Right hindlimb (tissue), 1 donor: ENCODE data around the gene ZCWPW1.
"Not testable (repeated sequence)": the region's sequence is repeated elsewhere in the genome, so short reads cannot be mapped to it uniquely, and the experiment has no call there.

Experiments
- DNase-seq: peaks from one replicate; pipeline ENCODE4 v3.0.0-alpha.2; 2018

Gene ZCWPW1

DNA sequence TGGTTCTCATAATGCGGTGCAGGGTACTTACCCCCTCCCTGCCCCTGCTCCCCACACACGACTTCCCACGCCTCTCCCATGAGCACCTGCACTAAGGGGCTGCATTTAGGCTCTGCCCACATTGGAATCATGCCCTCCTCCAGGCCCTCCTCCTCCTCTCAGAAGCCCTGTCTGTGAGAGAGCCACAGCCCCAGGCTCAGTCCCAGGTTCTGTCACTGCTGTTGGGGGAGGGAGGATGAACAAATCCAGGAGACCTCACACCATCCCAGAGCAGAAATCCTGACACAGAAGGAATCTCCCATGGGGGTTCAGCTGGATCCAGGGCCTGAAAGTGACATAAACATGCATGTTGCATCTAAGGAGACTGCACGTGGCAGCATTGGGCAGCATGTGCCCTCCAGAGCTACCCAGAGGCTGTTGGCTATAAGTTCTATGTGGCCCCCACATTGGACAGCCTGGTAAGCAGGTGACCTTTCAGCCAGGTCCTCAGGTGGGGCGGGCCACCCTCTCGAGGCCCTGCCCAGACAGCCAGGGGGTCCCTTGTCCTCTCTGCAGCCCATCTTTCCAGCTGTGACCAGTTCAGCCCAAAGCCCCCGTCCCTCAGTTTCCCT lies 56.8 kb downstream of the ZCWPW1 start:
- DNase-seq = no peak

DNA sequence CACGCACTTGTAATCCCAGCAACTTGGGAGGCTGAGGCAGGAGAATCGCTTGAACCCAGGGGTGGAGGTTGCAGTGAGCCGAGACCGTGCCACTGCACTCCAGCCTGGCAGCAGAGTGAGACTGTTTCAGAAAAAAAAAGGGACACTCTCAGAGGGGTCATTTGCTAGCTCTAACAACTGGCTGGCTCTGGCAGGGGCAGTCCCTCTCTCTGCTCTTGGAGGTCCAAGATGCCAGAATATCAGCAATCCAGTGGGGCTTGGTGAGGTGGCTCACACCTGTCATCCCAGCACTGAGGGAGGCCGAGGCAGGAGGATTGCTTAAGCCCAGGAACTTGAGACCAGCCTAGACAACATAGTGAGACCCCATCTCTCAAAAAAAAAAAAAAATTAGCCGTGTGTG lies 57.8 kb downstream of the ZCWPW1 start:
- DNase-seq = no peak

DNA sequence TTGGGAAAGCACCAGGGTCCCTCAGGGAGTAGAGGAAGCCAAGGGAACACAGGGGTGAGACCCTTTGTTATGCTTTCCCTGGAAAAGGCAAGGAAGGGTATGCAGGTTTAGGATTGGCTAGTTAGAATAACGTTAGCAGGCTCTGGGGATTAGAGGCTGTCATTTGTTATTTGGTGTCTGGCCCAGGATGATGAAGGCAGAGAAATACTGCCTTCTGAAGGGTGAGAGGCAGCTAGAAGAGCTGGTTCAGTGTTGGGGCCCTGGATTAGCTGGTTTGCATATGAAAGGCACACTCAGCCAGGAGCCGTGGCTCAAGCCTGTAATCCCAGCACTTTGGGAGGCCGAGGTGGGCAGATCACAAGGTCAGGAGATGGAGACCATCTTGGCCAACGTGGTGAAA lies 58.2 kb downstream of the ZCWPW1 start:
- DNase-seq = no peak

DNA sequence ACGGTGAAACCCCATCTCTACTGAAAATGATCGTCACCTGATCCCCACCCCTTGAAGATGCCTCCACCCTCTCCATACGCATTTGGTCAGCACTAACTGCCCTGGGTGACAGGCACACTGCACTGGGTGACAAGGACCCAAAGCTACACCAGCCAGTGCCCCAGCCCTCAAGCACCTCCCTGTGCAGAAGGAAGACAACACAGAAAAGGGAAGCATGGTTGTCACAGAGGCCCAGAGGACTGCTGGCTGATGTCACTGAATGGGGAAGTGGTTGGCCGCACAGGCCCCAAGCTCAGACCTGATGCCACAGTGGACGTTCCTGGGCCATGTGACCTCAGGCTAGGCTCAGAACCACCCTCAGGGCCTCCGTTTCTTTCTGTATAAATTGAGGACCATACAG lies 59.4 kb downstream of the ZCWPW1 start:
- DNase-seq = no peak

DNA sequence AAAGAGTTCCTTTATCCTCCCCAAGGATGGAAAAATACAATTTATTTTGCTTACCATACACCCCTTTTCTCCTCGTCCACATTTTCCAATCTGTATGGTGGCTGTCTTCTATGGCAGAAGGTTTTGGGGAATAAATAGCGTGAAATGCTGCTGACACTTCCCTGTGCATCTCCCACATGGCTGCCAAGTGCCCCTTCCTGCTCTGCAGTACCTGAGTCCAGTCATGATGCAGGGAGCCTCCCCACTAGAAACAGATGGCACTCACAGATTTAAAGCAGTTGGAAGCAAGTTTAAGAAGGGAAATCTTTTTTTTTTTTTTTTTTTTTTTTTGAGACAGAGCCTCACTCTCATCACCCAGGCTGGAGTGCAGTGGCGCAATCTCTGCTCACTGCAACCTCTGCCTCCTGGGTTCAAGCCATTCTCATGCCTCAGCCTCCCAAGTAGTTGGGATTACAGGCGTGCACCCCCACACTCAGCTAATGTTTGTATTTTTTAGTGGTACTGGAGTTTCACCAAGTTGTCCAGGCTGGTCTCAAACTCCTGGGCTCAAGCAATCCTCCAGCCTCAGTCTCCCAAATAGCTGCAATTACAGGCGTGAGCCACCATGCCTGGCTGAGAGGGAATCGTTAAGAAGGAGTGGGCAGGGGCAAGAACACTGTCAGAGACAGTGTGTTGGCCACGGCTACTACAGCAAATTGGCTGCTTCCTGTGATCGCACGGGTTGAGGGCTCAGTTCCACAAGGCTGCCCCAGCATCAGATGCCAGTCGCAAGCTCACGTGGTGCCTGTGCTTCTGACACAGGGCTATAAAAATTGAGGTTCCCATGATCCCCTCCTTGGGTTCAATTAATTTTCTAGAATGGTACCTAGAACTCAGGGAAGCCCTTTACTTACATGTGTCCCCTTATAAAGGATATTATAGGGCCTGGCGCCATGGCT lies 60.6 kb downstream of the ZCWPW1 start:
- no peak for DNase-seq

DNA sequence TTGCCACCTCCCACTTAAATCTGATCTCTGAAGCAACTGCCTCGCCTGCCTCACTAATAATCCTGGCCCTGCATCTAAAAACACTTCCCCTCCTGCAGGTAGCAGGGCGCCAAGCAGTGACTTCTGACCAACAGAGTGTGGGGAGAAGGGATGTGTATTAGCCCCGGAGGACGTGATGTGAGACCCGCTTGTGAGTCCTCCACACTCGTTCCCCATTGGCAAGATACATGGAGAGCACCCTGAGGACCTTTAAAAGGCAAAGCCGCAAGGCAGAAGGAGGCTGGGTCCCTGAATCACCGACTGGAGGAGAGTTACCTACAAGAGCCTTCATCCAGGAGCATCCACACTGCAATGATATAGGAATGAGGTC lies 61.3 kb downstream of the ZCWPW1 start:
- DNase-seq = no peak

DNA sequence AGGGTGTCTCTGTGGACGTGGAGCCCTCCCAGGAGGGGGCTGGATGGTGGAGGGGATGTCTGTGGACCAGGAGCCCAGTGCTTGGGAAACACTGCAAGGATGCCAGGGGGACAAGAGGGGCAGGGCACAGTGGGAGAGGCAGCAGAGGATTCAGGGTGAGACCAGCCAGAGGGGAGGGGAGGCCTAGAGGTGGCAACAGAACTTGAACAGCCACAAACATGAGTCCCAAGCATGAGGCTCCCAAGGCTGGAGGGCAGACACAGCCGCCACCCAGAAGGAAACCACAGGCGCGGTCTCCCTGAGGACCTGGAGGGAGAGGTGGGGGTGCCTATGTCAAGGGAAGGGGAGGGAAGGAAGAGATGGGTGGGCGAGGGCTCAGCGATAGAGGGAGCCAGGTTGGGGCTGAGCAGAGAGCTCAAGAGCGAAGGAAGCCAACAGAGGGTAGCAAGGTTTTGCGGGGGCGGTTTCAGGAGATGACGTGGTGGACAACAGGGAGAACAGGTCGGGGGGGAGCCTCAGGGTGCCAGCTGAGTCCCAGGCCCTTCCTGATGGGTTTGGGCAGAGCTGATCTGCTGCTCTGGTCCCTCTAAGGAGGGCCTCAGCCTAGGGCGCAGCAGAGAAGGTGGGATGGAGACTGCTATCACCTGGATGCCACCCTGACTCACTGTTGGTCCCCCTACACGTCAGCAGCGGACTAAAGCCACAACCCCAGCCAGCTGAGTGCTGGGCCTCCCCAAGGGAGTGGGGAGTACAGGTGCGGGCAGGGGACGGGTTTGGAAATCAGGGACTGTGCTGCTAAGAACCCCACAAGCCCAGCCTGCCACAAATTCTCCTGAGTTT lies 61.9 kb downstream of the ZCWPW1 start:
- DNase-seq = no peak

DNA sequence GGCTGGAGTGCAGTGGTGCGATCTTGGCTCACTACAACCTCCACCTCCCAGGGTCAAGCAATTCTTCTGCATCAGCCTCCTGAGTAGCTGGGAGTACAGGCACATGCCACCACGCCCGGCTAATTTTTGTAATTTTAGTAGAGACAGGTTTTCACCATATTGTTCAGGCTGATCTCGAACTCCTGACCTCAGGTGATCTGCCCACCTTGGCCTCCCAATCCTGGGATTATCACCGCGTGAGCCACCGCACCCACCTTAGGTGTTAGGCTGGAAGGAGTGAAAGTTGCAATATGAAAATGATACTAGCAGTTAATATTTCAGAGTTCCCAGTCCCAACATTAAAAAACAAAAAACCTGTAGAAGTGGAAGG lies 62.5 kb downstream of the ZCWPW1 start:
- DNase-seq = not testable (repeated sequence)

DNA sequence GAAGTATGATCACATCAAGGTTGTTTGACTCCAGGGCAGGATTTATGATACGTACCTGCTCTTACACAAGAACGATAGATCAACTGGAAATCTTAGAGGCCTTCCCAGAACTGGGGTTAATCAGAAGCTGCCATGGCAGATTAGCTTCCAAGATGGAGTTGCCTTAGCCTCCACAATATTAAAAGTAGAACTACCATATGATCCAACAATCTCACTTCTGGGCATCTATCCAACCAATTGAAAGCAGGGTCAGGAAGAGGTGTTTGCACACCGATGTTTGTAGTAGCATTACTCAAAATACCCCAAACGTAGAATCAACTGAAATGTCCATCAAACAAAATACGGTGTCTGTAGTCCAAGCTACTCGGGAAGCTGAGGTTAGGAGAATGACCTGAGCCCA lies 64.0 kb downstream of the ZCWPW1 start:
- DNase-seq = no peak

DNA sequence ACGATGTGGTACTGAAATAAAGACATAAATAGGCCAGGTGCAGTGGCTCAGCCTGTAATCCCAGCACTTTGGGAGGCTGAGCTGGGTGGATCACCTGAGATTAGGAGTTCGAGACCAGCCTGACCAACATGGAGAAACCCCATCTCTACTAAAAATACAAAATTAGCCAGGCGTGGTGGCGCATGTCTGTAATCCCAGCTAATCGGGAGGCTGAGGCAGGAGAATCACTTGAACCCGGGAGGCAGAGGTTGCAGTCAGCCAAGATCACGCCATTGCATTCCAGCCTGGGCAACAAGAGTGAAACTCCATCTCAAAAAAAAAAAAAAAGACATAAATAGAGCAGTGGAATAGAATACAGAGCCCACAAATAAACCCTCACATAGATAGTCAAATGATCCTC lies 64.7 kb downstream of the ZCWPW1 start:
- not testable (repeated sequence) for DNase-seq

DNA sequence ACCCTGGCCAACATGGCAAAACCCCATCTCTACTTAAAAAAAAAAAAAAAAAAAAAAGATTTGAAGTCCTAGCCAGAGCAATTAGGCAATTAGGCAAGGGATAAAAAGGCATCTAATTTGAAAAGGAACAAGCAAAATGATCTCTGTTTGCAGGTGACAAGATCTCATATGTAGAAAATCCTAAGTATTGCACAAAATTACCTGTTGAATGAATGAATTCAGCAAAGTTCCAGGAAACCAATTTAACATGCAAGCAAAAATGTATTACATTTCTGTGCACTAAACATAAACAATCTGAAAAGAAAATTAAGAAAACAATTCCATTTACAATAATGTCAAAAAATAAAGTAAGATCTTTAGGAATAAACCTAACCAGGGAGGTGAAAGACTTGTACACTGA lies 65.4 kb downstream of the ZCWPW1 start:
- no peak for DNase-seq

DNA sequence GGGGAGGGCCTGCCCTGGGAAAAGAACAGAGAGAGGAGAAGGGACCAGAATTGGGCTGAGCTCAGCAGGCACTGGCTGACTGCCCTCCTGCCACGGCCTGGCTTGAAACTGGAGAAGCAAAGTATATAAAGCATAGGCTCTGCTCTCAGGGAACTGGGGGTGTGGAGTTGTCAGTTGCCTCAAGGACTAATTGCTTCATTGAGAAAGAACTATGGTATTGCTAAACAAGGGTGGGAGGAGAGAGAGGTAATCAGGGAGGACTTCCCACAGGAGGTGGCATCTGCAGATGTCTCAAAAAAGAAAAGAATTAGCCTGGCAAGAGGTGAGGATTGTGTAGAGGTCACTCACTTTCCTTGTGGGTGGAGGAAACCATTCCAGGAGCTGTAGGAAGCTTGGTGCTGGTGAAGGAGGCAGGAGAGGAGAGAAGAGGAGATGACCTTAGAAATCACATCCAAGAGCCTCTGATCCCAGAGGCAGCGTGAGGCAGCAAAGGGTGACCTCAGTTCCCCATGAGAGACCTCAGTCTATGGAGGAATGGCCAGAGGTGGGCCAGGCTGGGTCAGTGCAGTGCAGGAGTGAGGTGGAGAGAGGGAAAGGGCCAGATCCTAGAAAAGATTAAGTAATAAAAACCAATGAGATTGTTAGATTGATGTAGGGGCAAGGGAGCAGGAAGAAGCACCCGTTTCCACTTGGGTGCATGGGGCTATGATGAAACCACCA lies 68.2 kb downstream of the ZCWPW1 start:
- no peak for DNase-seq

DNA sequence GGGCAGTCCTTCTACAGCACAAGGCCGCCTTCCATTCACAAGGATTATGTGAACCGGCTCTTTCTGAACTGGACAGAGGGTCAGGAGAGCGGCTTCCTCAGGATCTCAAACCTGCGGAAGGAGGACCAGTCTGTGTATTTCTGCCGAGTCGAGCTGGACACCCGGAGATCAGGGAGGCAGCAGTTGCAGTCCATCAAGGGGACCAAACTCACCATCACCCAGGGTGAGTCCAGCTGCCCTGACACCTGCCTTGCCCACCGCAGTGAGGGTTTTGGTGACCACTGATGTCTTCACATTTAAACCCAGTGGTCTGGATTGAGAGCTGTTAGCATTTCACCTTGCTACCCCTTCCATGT lies 69.7 kb downstream of the ZCWPW1 start:
- no peak for DNase-seq

DNA sequence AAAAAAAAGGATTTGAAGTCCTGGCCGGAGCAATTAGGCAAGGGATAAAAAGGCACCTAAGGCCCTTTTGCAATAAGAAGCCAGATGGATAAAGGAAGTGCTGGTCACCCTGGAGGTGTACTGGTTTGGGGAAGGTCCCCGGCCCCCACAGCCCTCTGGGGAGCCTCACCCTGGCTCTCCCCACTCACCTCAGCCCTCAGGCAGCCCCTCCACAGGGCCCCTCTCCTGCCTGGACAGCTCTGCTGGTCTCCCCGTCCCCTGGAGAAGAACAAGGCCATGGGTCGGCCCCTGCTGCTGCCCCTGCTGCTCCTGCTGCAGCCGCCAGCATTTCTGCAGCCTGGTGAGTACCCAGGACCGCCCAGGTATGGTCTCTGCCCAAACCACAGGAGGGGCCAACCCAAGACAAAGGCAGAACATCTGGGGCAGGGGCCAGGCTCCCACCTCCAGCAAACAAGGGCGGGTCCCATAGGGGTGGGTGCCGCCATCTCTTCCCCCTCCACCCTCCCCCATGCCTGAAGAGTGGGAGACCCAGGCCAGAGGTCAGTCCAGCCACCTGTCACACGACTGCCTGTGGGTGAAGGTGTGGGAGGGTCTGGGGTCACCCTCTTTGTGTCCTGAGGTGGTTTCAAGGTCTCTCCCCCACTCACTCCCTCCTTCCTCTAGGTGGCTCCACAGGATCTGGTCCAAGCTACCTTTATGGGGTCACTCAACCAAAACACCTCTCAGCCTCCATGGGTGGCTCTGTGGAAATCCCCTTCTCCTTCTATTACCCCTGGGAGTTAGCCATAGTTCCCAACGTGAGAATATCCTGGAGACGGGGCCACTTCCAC lies 70.3 kb downstream of the ZCWPW1 start, which contains the start of gene PILRB:
TSS of gene PILRB (plus strand) at position 91 of the 830 bp plus-strand sequence. CDS start at position 277, 186 bp downstream.
- DNase-seq = no peak

DNA sequence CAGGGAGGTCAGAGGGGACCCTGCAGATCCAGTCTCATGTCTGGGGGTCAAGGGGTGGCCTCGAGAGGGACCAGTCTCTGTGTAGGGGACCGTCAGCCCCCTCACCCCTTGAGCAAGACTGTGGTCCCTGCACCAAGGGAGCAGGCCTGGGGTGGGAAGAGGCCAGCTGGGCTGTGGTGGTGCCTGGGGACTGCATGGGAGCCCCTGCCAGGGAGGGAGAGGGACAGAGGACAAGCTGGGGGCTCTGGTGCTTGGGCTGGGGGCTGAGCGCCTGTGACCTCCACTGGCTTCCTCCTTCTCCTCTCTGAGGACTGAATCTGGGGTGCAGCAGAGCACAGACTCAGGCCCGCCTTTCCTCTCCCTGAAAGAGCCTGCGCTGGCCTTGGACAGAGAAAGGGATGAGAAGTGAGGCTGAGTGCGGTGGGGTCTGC lies 71.4 kb downstream of the ZCWPW1 start:
- DNase-seq = no peak

DNA sequence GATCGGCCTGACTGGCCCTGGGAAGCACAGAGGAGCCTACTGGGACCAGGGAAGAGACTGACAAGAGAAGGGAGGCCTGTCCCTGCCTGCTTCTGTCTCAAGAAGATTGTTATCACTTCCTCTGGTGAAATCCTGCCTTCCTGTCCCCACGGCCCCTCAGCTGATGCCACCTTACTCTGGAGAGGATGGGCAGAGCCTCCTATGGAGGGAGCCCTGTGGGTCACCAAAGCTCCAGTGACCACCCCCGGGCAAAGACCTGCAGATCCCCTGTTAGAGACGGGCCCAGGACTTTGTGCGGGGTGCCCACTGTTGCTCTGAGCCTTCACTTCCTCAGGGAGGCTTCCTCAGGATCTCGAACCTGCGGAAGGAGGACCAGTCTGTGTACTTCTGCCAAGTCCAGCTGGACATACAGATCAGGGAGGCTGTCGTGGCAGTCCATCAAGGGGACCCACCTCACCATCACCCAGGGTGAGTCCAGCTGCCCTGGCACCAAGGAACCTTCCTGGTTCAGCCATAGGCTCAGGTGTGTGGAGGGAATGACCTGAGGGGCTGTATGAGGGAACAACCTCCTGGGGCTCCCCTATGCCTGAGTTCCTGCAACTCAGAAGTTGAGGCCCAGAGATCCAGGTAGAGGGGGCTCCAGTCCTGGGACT lies 72.0 kb downstream of the ZCWPW1 start:
- DNase-seq = no peak

DNA sequence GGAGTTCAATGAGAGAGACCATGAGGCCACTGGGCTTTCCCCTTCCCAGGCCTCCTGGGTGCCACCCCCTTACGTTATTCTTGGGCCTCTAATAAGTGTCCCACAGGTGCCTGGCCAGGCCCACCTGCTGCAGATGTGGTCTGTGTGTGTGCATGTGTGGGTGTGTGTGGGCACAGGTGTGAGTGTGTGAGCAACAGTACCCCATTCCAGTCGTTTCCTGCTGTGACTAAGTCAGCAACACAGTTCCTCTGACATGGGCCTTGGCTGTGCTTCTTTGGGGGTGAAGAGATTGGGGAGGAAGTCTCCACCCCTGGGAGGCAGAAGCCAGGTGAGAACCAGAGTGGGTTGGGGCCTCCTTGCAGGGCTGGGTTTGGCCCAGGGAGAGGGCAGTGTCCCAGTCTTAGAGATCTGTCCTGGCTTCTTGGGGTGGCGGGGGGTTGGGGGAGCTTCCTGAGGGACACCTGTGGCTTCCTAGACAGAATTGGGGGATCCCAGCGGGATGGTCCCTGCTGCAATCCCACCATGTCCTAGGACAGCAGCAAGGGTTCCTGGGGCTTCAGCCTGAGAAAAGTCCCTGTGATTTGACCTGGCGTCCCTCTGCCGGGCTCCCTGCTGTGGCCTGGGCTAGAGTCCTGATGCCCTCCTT lies 74.7 kb downstream of the ZCWPW1 start:
- no peak for DNase-seq

DNA sequence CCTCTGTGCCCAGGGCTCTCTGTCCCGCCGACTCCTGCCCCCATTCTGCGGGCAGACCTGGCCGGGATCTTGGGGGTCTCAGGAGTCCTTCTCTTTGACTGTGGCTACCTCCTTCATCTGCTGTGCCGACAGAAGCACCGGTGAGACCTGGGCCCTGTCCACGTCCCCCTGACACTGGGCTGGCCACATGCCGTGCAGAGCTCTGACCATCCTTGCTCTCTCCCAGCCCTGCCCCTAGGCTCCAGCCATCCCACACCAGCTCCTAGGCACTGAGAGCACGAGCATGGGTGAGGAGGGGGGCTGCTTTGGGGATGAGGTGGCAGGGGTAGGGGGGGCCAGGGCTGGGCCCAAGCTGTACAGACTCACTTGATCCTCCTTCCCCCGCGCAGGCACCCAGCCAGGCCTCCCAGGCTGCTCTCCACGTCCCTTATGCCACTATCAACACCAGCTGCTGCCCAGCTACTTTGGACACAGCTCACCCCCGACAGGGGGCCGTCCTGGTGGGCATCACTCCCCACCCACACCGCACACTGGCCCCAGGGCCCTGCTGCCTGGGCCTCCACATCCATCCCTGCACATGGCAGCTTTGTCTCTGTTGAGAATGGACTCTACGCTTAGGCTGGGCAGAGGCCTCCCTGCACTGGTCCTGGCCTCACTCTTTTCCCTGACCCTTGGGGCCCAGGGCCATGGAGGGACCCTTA lies 75.4 kb downstream of the ZCWPW1 start:
- DNase-seq = no peak

DNA sequence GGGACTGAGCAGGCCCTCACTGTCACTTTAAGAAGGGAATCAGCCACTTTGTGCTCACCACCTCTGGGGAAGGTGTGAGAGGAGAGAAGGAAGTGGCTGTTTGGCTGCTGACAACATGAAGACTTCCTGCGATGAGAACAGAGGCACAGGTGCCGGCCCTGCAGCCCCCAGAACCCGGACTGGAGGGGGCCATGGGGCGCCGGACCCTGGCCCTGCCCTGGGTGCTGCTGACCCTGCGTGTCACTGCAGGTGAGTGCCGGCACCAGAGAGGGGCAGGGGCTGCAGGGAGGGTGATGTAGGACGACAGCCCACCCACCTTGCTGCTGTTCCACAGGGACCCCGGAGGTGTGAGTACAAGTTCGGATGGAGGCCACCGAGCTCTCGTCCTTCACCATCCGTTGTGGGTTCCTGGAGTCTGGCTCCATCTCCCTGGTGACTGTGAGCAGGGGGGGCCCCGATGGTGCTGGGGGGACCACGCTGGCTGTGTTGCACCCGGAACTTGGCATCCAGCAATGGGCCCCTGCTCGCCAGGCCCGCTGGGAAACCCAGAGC lies 76.2 kb downstream of the ZCWPW1 start:
- DNase-seq = not testable (repeated sequence)

DNA sequence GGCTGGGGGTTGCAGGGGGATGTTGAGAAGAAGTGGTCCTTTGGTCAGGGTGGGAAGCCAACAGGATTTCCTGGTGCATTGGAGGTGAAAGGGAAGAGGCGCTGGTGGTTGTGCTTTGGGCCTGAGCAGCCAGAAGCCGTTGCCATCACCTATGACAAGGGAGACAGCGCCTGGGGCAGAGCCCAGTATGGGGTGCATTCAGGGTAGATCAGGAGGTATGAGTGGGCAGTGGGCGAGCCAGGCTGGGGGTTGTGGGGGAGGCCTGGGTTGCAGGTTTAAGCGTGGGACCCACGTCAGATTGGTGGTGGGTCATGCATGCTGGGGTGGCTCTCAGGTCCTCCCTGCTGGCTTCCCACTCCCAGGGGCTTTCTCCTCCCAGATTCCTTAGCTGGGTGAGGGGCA lies 76.8 kb downstream of the ZCWPW1 start:
- DNase-seq = no peak
